Measurements from ENCODE around the gene DGKD.
"Not testable (repeated sequence)": the region's sequence is repeated elsewhere in the genome, so short reads cannot be mapped to it uniquely, and the experiment has no call there.

DGKD gene

DNA sequence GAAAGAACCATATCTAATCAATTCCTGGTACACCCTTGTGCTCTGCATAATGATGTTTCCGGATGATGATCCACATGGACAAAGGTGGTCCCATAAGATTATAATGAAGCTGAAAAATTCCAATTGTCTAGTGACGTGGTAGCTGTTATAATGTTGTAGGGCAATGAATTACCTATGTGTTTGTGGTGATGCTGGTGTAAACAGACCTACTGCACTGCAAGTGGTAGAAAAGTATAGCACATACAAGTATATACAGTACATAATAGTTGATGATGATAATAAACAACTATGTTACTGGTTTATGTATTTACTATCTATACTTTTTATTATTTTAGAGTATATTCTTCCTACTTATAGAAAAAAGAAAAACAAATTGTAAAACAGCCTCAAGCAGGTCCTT, 8.4 kb downstream of the DGKD start:
- no peak for DNase-seq (ENCODE audit: low spot score)

DNA sequence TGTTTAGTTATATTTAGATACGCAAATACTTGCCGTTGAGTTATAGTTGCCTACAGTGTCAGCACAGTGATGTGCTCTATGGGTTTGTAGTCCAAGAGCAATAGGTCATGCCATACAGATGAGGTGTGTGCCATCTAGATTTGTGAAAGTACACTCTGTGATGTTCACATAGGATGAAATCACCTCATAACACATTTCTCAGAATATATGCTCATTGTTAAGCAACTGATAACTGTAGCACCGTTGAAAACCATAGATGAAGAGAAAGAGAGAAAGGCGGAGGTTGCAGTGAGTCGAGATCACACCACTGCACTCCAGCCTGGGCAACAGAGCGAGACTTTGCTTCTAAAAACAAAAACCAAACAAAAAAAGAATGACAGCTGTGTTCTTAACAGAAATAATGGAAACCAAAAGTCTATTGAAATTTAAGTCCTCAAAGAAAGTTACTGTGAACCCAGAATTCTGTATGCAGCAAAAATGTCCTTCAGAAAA, 9.5 kb downstream of the DGKD start:
- DNase-seq (ENCODE audit: low spot score), result no peak

DNA sequence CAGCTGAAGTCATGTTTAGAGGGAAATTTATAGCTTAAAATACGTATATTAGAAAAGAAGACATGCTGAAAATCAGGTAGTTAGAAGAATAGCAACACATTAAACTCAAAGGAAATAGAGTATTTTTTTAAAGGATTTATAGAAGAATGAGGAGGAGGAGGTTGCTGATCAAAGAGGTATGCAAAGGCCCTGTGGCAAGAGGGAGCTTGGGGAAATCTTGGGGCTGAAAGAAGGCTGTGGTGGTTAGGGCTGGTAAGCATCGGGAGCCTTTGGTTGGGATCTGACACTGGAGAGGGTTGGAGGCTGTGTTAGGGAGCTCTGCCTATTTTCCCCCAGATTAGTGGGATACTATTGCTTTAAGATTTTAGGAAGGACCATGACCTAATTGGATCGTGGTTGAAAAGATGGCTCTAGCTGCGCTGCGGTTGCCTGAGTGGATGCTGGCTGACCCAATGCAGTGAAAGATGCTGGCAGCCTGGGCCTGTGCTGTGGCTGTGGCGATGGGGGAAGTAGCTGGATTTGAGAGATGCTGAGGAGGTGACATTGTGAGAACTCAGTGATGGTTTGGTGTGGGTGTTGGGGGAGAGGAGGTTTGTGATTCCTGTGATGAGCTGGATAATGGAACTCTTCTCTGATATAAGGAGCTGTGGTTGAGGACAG, 11.7 kb downstream of the DGKD start:
- DNase-seq (ENCODE audit: low spot score), result no peak

DNA sequence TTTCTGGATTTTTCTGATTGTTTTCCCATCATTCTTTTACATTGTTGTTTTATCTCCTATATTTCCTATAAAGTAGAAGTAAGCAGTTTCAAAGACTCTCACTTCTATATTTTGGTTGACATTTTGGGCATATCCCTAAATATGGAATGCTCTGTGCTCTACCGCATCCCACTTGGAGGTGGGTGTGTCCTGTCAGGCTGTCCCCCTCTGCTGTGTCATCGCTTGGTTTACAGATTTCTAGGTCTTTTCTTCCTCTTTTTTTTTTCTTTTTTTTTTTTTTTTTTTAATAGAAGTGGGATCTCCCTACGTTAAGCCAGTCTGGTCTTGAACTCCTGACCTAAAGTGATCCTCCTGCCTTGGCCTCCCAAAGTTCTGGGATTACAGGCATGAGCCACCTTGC, 13.3 kb downstream of the DGKD start:
- no peak for DNase-seq (ENCODE audit: low spot score)

DNA sequence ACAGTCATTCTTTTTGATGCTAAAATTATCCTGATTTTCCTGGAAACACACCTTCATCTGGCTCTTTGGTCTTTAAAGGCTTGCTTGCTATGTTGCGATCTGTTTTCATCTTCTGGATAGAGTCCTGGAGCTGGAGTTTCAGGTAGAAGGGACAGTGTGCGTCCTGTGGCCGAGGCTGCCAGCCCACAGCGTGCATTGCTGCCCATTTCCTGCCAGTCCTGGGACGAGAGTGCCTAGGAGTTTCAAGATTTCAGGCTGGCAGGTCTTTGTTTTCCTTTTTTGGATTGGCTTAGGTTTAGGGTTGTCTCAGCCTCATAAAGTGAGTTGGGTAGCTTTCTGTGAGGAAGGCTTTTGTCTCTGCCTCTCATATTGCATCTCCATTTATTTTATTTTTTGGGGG, 14.5 kb downstream of the DGKD start:
- DNase-seq (ENCODE audit: low spot score), result no peak

DNA sequence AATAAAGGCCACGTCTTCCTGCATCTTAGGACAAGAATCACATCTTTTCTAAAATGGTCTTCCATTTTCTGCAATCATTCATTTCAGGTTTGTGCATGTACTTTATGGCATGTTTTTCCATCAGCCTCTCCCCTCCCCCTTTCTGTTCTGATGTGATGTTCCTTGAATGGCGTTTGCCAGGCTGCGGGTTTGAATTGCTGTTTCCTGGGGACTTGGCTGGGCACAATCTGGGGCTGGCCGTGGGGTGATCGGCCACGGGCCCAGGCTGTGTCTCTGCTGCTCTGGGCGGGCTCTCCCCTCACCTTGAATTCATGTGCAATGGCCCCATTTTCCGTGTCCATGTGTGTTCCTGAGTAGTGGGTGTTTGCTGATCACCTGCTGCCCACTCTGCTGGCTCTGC, 15.2 kb downstream of the DGKD start:
- no peak for DNase-seq (ENCODE audit: low spot score)

DNA sequence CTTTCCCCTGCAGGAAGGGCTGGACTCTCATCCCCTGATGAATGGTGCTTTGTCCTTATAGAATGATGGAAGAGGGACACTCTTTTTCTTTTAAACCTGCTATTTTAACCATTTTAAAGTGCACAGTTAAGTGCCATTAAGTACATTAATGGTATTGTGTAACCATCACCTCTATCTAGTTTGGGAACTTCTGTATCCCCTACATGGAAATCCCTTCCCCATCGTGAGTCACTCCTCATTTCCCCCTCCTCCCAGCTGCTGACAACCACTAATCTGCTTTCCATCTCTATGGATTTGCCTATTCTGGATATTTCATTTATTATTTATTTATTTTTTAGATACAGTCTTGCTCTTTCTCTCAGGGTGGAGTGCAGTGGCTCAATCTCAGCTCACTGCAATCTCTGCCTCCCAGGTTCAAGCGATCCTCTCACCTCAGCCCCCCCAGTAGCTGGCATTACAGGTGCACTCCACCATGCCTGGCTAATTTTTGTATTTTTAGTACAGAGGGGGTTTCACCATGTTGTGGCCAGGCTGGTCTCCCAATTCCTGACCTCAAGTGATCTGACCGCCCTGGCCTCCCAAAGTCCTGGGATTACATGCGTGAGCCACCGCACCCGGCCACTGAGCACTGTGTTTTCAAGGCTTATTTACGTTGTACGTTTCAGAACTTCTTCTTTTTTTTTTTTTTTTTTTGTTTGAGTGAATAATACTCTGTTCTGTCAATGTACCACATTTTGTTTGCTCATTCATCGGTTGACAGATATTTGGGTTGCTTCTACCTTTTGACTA, 15.8 kb downstream of the DGKD start:
- DNase-seq (ENCODE audit: low spot score), result no peak

DNA sequence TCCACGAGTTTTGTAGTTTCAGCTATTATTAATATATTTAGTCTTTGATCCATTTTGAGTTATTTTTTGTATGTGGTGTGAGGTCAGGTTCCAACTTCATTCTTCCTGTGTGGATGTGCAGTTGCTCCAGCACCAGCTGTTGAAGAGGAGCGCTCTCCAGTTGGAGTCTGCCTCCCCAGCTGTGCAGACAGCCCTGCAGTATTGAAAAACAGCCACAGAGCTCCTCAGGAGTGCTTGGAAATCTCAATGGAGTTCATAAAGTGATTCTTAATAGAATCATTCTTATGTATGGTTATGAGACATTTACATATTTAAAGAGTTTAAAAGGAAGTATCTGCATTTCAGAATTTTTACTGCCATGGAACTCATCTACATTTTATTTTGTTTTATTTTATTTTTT, 17.3 kb downstream of the DGKD start:
- DNase-seq (ENCODE audit: low spot score), result no peak

DNA sequence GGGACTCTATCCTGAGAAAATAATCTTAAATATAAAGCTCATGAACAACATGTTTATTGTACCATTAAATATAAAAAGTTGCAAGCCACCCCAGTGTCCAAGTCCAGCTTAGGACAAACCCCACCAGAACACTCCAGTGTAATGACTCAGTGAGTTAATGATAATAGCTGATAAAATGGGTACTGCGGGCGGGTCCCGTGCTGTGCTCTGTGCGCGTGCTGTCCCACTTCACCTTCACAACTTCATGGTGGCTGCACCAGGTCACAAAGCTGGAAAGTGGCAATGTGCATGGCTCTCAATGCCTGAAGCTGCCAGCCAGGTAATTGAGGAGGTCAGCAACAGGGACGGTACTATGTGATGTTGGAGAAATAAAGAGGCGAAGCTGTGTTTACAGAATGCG, 18.6 kb downstream of the DGKD start:
- DNase-seq (ENCODE audit: low spot score), result no peak

DNA sequence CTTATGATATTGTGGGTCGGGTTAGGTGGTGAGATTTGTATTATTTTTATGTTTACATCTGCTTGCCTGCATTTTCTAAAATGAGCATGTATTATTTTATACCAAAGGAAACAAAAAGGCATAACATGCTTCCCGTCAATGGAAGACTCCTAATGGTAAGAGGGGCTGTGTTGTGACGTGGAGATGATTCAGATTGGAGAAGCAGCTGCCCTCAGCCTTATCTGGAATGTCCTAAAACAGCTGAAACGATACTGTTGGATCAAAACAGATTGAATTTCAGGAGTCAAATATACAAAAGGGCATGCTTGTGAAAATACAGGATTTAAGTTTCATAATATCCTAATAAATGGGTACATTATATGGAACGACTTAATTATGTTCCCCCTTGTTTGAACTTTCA, 19.0 kb downstream of the DGKD start:
- no peak for DNase-seq (ENCODE audit: low spot score)

DNA sequence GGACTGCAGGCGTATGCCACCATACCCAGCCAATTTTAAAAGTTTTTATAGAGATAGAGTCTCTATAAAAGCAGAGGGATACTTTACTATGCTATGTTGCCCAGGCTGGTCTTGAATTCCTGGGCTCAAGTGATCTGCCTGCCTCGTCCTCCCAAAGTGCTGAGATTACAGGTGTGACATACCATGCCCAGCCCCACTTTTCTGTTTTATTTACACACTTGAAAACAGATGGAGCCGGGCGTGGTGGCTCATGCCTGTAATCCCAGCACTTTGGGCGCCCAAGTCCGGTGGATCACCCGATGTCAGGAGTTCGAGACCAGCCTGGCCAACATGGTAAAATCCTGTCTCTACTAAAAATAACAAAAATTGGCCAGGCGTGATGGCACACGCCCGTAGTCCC, 20.5 kb downstream of the DGKD start:
- DNase-seq (ENCODE audit: low spot score), result not testable (repeated sequence)

DNA sequence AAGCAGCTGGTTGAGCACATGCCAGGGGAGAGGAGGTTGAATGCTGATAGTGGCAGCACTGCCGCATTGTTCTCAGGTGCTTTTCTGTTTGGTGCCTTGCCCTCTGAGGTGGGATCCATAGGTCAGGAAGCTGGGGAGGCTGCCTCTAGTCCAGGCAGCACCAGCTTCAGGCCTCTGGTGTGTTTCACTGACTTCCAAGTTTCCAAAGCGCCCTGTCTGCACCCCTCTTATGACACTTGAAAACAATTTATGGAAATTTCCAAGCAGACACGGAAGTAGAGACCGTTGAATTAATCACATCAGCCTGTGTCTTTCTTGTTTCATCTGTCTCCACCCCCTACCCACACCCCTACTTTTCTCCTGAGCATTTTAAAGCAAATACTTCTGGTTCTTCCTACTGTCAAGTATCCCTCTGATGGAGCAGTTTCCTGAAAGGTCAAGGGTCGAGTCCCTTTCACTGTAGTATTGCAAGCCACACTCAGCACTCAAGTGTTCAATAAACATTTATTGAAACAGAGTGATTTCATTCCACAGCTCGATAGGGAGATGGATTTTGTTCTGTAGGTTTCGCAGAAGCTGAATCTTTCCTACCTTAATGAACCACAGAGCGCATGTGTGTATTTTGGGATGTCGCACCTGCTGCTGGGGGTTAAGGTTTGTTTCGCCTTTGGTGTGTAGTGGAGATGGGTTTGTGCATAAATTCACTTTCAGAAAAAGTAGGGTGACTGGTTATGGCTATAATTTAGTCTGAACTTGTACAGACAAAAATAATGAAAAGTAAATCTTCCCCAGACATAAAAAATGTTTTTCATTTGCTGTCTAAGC, 21.4 kb downstream of the DGKD start:
- DNase-seq (ENCODE audit: low spot score), result no peak

DNA sequence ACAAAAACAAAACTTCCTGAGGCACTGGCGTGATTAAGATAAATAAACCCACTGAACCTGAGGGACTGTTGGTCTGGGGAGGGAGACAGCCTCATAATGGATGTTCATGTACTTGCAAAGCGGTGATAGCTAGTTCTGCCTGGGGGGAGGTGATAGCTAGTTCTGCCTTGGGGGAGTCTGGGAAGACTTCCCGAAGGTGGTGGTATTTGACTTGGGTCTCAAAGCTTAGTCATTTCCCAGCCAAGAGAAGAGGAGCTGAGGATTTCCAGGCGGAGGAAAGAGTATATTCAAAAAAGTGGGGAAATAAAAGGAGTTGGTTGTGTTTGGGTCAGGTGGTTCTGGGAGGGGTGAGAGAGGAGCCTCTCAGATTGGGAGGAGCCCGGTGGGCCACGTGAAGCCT, 24.7 kb downstream of the DGKD start:
- no peak for DNase-seq (ENCODE audit: low spot score)

DNA sequence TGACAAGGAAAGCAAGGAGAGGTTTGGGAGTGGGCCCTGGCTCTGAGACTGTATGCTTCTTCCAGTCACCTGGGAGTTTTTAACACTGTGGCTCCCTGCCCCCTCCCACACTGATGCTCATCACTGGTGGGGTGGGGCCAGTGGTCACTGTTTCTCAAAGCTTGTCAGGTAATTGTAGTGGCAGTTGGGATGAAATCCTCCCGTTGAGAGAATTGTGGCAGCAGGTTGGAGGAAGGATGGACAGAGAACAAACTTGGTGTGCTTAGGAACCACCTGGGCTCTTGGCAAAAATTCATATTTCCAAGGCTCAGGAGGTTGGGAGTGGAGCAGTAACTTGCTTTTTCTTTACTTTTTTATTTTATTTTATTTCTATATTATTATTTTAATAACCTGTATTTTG, 25.1 kb downstream of the DGKD start:
- no peak for DNase-seq (ENCODE audit: low spot score)

DNA sequence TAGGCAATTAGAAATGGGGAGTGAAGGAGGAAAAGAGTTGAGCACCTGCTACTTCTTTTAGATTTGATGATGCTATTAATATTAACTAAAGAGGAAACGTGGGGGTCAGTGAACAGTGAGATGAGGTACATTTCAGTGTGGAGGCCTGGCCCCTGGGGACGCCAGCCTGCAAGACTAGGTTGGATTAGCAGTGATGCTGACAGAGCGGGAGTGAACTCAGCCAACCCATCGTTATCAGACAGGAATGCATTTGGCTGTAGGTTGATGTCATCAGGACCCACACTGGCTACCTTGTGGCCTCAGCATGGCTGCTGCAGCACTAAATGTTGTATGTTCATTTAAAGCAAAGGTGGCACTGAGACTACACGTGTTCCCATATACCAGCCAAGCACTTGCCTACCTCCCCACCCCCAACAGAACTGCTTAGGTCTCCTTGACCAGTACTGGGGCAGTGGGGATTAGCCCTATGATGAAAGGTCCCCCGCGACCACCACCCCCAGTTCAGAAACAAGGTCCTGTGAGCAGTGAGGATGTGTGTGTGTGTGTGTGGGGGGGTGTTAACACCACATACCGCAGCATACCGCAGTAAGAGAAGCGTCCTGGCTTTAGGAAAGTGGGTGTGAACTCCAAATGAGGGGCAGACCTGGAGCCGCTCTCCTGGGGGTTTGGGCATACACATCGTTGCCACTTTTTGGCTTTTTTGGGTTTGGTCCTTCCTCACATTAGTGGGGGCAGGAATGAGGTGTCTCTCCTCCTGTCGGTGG, 26.0 kb downstream of the DGKD start:
- no peak for DNase-seq (ENCODE audit: low spot score)

DNA sequence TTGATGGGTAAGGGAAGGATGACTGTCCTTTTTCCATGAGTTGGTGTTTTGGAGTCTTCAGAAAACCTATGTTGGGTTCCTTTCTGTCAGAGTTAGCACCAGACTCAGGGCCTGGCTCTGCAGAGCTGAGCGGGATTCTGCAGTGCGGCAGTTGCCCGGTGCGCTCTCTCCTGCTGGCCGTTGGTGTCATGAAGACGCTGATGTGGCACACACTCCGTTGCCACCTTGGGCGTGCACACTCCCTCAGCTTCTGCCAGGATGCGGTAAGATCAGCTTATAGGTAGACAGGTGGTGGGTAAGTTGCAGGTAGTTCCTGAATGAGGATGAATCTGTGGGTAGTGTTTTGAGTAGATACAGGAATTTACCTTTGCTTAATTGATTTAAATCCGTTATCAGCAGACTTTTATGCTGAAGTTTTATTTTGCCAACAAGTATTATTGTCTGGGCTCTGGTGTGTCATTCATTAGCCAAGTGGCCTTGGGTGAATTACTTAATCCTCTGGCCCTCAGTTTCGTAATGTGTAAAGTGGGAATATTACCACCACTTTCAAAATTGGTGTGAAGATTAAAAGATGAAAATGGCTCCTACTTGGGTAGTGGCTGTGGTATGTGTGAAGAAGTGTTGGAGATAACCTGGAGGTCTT, 26.8 kb downstream of the DGKD start:
- DNase-seq (ENCODE audit: low spot score), result no peak

DNA sequence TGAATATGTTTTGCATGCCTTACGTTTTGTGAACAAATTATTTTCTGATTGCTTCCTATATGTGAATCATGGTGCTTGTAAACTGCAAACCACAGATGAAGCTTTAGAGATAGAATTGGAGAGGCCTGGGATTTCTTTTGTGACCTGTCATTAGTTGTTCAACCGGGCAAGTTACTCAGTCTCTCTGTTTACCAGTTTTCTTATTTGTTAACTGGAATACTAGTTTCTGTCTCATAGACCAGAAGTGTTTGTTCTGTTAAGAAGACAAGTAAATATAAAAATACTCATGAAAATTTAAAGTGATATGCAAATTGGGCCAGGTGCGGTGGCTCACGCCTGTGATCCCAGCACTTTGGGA, 27.3 kb downstream of the DGKD start:
- DNase-seq (ENCODE audit: low spot score), result no peak

DNA sequence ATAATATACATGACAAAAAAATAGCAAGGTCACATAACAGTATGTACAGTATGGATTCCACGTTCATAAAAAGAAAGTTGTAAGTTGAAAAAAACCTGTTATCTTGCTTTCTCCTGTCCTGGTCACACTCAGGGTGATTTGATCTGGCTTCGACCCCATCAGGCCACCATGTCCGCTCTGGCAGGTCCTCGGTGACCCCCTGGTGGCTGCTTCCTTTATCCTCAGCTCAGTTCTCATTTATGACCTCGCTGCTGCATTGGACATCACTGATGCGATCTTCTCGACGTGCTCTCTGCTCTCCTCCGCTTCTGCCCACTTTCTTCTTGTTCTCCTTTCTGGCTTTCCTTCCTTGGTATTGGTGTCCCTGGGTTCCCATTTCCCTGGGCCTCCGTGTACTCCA, 29.7 kb downstream of the DGKD start:
- DNase-seq (ENCODE audit: low spot score), result no peak

DNA sequence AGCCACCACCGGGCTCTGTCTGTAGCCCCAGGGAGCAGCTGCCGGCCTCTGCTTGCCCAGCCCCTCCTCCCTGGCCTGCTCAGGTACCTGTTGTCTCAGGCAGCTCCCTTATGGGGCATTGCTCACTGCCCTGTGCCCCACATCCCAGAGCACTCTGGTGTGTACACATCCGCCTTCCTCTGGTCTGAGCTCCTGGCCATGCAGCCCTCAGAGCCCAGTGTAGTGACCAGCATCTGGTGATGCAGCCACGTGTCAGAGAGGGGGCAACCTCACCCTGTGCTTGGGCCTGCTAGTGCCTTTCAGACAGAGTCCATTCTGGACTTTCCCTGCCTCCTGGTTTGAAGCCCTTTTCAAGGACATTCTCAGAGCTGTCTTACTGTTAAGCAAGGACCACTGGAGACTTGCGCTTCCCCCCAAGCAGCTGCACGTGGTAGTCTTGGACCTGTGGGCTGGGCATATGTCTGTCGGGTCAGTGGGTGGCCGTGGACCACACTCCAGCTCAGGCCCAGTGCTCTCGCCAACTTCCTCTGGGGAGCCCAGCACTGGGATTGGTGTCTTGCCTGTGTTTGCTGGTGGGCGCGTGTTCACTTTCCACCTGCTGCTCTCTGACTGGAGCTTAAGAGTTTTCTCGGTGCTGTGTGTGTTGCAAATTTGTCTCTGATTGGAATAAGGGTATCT, 30.7 kb downstream of the DGKD start:
- DNase-seq (ENCODE audit: low spot score), result no peak

DNA sequence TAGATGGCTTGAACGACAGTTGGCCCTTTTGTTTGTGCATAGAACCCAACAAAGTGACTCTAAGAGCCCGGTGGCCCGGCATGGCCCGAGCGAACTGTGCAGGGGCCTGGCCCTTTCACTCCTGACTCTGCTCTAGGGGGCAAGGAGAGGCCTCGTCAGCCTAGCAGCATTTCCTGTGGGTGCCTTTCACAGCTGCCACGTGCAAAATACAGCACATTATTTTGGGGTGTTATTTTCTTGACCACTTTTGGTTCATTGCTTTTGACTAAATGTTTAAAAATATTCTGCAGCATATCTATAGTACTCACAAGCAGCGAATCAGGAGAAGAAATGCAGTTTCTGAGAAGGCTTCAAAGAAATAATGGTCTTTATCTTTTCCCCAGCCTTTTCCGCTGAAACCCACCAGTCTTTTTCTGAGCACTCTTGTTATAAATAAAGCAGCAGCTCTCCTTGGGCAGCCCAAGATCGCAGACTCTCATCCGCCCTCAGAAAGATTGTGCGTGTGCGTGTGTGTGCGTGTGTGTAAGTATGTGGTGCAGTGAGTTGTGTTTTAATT, 31.3 kb downstream of the DGKD start:
- DNase-seq (ENCODE audit: low spot score), result no peak
